HG02981 (cell line): ENCODE data around the gene USH1C.

Experiments used
- ATAC-seq: cut with Tn5 transposase; IDR thresholded peaks from one replicate; pipeline ENCODE4 v1.9.1; 2021; ENCODE audit warnings: mild to moderate bottlenecking, moderate library complexity; ENCODE audit not compliant: unreplicated experiment

USH1C gene

GRCh38 chr11:17550450-17551346 is 6.5 kb upstream of the USH1C start:
- no peak for ATAC-seq

GRCh38 chr11:17548444-17548843 is 4.2 kb upstream of the USH1C start:
- no peak for ATAC-seq

- no peak for ATAC-seq
Measured at GRCh38 chr11:17547932-17548331, 3.7 kb upstream of the USH1C start.

- no peak for ATAC-seq
Measured at GRCh38 chr11:17547051-17547577, 2.9 kb upstream of the USH1C start, which contains the start of gene OTOG. TSS of gene OTOG (plus strand) at chr11:17547259. CDS start at chr11:17547373, 114 bp downstream.

- ATAC-seq = no peak
Measured at GRCh38 chr11:17546240-17546639, 2.0 kb upstream of the USH1C start.

GRCh38 chr11:17543574-17544180 is 539 bp downstream of the USH1C start:
- ATAC-seq = no peak

GRCh38 chr11:17543041-17543440 is 1.2 kb downstream of the USH1C start:
- ATAC-seq = no peak

GRCh38 chr11:17542249-17542648 is 2.0 kb downstream of the USH1C start:
- ATAC-seq = no peak

- ATAC-seq = no peak
Measured at GRCh38 chr11:17541330-17541885, 2.8 kb downstream of the USH1C start.

GRCh38 chr11:17540807-17541206 is 3.4 kb downstream of the USH1C start:
- no peak for ATAC-seq

GRCh38 chr11:17538731-17539130 is 5.5 kb downstream of the USH1C start:
- no peak for ATAC-seq

GRCh38 chr11:17538054-17538453 is 6.2 kb downstream of the USH1C start:
- ATAC-seq = no peak

GRCh38 chr11:17537261-17537660 is 7.0 kb downstream of the USH1C start:
- ATAC-seq = no peak

- no peak for ATAC-seq
Measured at GRCh38 chr11:17535488-17535887, 8.7 kb downstream of the USH1C start.

GRCh38 chr11:17533778-17534415 is 10.3 kb downstream of the USH1C start:
- no peak for ATAC-seq

GRCh38 chr11:17533341-17533740 is 10.9 kb downstream of the USH1C start:
- ATAC-seq = no peak

GRCh38 chr11:17532784-17533183 is 11.4 kb downstream of the USH1C start:
- no peak for ATAC-seq

- ATAC-seq = no peak
Measured at GRCh38 chr11:17531636-17532113, 12.5 kb downstream of the USH1C start.

GRCh38 chr11:17531071-17531600 is 13.1 kb downstream of the USH1C start:
- ATAC-seq = no peak

- no peak for ATAC-seq
Measured at GRCh38 chr11:17529844-17530185, 14.4 kb downstream of the USH1C start.
